GM18498 (cell line): ENCODE results near the gene ACKR3.

Experiments
- ATAC-seq: cut with Tn5 transposase; IDR thresholded peaks from one replicate; pipeline ENCODE4 v1.9.1; 2021; ENCODE audit warnings: mild to moderate bottlenecking, moderate library complexity; ENCODE audit not compliant: unreplicated experiment

ACKR3 gene

DNA sequence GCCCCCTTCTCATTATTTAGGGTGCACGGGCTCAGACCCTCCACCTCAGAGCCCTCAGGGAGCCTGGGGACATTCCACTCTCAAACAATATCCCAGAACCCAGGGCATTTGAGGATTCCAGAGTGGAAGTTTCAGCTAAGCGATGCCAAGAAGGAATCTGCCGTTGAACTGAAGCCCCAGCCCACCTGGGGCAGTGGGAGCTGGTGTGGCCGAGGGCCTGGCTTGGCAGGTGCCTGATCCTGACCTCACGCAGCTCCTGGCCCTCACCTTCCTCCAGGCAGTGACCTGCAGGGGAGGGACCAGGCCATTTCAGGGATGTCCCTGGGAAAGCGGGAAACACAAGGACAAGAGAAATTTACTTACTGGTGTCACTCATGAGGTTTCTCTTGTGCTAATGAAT is 58.2 kb downstream of the ACKR3 start:
- ATAC-seq: no peak

- ATAC-seq: no peak
Measured at GRCh38 chr2:236628256-236628901, 58.8 kb downstream of the ACKR3 start.

DNA sequence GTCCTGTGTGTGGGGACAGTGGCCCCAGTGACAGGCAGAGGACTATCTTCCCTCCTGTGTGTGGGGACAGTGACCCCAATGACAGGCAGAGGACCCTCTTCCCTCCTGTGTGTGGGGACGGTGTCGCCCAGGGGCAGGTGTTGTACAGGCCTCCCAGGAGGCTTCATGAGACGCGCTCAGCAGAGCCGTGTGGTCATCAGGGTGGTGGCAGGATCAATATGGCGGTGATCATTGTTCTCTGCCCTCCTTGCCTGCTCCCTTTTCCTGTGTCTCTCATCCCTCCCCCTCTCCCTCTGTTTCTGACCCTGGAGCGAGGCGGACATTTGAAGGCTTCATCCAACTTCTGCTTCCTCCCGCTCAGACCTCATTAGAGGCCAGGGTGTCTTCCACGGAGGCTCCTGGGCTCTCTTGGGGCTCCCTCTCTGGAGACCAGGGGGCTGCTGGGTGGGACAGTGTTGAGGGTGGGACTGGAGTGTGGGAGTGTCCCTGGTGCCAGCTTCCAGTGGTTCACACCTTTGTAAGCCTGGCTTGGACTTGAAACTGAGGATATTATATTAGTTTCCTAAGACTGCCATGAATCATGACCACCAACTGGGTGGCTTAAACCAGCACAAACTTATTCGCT is 59.5 kb downstream of the ACKR3 start:
- ATAC-seq: no peak

DNA sequence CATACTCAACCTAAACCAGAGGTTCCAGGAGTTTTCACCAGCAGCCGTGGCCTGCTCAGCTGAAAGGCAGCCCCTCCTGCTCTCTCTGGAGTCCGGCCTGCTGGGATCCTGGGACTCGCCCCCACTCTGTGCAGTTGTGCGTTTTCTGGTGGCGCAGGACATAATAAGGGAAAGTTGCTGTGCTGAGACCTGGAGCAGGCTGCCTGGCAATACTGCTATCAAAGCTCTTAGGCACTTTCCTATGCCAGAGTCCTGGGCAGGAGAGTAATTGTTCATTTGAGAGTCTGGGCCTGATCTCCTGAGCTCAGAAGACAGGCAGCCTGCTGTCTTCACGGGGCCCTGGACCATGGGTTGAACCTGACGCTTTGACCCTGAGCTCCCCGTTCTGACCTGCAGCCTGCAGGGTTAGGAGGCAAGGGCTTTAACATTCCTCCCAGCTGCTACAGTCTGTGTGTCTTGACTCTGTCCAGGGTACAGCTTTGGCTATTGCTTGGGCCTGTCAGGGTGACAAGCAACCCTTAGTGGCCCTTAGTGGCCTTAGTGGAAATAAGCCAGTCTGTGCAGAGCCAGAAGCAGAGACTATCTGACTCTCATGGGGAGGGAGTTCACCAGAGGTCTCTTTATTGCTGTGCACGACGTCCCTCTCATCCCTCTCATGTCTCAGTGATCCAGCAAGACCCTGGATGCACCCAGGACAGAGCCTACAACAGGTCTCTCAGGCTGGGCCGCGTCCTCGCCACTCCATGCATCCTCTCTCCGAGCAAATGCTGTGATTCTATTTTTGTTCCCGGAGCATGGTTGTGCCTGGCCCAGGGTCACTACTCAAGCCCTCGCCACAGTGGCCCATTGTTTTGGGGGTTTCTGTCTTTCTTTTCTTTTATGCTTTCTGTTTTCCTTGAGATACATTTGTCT is 60.6 kb downstream of the ACKR3 start:
- no peak for ATAC-seq

GRCh38 chr2:236631281-236631855 is 61.7 kb downstream of the ACKR3 start:
- no peak for ATAC-seq

DNA sequence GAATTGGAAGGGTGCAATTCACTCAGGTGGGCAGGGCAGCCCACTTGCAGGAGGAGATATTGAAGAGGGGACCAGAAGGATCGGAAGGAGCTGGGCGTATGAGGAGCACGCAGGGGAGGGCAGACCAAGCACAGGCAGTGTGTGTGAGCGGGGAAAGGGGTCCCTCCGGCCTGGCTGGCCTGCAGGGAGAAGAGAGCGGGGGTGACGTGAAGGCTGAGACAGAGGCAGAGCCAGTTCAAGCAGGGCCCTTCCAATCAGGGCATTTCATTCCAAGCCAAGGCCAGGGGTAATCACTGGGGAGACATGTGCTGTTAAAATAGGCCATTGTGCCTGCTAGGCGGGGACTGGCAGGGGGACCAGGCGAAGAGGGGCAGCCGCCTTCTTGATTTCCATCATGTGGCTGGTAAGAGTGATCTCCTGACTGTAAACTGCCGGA is 62.2 kb downstream of the ACKR3 start:
- ATAC-seq: no peak
